Measurements from ENCODE around the gene MEIS1. TPM values are rescaled to one million over a fixed set of nuclear protein-coding genes. Genes with fewer than 3 reads are reported as not detected.

Gene MEIS1
- total RNA-seq, 6 experiments from 2014 or later: 3.1 to 8.8 (median 4.2) TPM

DNA sequence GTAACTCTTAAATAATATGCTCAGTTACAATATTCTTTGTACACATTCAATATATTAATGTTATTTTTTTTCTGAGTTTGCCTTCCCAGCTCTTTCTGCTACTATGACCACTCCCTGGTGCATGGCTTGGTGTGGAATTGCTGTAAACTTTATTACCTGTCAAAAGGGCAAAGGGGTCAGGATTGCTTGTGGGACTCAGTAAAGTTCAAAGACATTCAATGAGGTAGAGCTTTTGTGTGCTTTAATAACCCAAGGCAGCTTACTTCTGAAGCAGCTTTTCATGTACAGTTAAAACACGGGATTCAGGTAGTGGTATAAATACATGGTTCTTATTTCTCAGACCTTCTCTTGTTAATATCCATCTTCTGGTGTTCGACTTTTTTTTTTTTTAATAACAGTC, 132.8 kb downstream of the MEIS1 start:
- ATAC-seq: no peak
- Histone ChIP-seq H3K4me3 (no peak overlapping the region), H3K9me3 (no peaks in the 10 kb centered on the region), H3K36me3 (no peaks in the 10 kb centered on the region), H3K4me1 (peaks cover 0 to 28% (median 0%) of the 10 kb centered on the region in 4 donors), H3K27ac (no peak overlapping the region), H3K27me3 (no peaks in the 10 kb centered on the region)
- intact Hi-C loops (cut with DNase I): no loop called here
- TF ChIP-seq POLR2A (IDR thresholded peaks at IDR 0.05): no peak
- TF ChIP-seq, protein P1, sequence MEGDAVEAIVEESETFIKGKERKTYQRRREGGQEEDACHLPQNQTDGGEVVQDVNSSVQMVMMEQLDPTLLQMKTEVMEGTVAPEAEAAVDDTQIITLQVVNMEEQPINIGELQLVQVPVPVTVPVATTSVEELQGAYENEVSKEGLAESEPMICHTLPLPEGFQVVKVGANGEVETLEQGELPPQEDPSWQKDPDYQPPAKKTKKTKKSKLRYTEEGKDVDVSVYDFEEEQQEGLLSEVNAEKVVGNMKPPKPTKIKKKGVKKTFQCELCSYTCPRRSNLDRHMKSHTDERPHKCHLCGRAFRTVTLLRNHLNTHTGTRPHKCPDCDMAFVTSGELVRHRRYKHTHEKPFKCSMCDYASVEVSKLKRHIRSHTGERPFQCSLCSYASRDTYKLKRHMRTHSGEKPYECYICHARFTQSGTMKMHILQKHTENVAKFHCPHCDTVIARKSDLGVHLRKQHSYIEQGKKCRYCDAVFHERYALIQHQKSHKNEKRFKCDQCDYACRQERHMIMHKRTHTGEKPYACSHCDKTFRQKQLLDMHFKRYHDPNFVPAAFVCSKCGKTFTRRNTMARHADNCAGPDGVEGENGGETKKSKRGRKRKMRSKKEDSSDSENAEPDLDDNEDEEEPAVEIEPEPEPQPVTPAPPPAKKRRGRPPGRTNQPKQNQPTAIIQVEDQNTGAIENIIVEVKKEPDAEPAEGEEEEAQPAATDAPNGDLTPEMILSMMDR (IDR thresholded peaks at IDR 0.05): no peak
- 70% methylated on average over 2 of the region's 2 CpGs for WGBS (ENCODE audit: insufficient coverage, low coverage, low lambda C conversion rate, missing lambda C conversion rate)
- DNase-seq: no peak

DNA sequence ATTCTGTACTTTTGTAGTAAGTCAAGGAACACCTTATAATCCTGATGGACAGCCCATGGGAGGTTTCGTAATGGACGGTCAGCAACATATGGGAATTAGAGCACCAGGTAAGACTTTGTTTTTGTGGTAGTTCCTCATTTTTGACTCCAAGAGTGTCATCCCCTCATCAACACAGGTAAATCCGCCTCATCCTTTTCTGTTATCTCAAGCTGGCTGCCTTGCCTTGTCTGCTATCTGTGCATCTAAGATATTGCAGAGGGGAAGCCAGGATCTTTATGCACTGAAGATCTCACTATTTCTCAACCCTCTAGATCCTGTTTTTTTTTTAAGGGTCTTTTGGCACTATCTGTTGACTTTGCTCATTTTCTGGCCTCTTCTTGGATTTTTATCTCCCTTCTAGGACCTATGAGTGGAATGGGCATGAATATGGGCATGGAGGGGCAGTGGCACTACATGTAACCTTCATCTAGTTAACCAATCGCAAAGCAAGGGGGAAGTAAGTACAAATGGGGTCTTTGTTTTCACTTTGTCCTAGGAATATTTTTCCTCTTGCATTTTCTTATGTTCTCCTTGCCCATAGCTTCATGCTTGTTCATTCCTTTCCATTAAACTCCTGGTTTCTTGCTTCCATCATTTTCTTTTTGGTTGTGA, 133.8 kb downstream of the MEIS1 start:
- H3K9me3 ChIP-seq: no peaks in the 10 kb centered on the region
- intact Hi-C loops (cut with DNase I): no loop called here
- 86% methylated on average over 4 of the region's 4 CpGs for WGBS (ENCODE audit: insufficient coverage, low coverage, low lambda C conversion rate, missing lambda C conversion rate)
- no peak overlapping the region for H3K4me3 ChIP-seq
- no peaks in the 10 kb centered on the region for H3K36me3 ChIP-seq
- TF ChIP-seq POLR2A (IDR thresholded peaks at IDR 0.05): no peak
- TF ChIP-seq, protein P1 (IDR thresholded peaks at IDR 0.05): no peak
- DNase-seq (no peak), ATAC-seq (no peak)
- H3K27ac ChIP-seq: no peak overlapping the region
- H3K27me3 ChIP-seq: no peaks in the 10 kb centered on the region
- peaks cover 0 to 19% (median 0%) of the 10 kb centered on the region in 4 donors for H3K4me1 ChIP-seq

DNA sequence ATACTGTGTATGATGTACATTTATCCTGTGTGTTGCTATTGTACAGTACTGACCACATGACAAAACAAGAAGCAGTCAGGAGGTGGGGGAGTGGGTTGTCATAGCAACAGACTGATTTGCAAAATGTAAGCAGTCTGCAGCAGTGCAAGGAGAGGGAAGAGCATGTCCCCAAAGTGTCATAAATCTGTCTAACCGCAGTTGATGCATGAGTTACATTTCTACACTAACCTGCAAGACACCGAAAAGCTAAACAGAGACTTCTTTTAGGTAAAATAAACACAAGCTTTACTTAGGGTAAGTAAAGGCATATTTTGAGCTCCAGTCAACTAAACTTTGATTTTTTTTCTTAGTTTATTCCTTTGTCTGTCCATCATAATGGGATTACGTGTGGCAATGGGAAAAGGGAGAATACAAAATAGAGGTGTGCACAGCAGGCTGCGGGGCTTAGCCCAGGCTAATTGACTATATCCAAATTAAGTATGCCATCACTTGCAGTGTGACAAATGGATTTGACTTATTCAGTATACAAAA, 134.5 kb downstream of the MEIS1 start:
- Histone ChIP-seq H3K4me3 (no peak overlapping the region), H3K27me3 (no peaks in the 10 kb centered on the region), H3K36me3 (no peaks in the 10 kb centered on the region), H3K27ac (no peak overlapping the region), H3K9me3 (no peaks in the 10 kb centered on the region), H3K4me1 (peaks cover 0 to 12% (median 0%) of the 10 kb centered on the region in 4 donors)
- intact Hi-C loops (cut with DNase I): no loop called here
- DNase-seq: no peak
- ATAC-seq: no peak
- 69% methylated on average over 4 of the region's 4 CpGs for WGBS (ENCODE audit: insufficient coverage, low coverage, low lambda C conversion rate, missing lambda C conversion rate)
- TF ChIP-seq POLR2A (IDR thresholded peaks at IDR 0.05): no peak
- TF ChIP-seq, protein P1 (IDR thresholded peaks at IDR 0.05): no peak

DNA sequence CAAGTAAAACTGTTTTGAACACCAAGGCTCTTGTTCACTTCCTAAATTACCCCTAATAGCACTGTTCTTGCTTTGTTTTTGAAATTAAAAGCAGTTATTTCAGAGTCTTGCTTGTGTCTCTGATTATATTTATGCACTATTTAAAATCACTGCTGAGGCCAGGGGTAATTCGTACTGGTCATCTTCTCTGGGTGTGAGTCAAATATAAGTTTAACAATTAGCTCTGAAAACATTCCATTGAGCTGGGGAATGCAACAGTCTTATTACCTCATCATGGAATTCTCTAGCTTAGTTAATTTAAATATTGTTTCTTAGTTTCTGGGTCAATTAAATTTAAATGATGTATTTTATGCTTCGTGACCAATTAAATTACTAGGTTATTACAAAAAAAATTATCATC, 135.0 kb downstream of the MEIS1 start:
- peaks cover 0 to 10% (median 0%) of the 10 kb centered on the region in 4 donors for H3K4me1 ChIP-seq

More for the DNA sequence above, 135.0 kb downstream of the MEIS1 start:
- ATAC-seq (no peak), DNase-seq (no peak)
- WGBS (ENCODE audit: insufficient coverage, low coverage, low lambda C conversion rate, missing lambda C conversion rate): 83% methylated on average over 2 of the region's 2 CpGs
- intact Hi-C loops (cut with DNase I): loop anchor here in 1 of 2 donors (5.0 kb wide), 1 partner anchor 138 kb away; no protein-coding TSS in a partner anchor
- no peaks in the 10 kb centered on the region for H3K27me3 ChIP-seq
- H3K4me3 ChIP-seq: no peak overlapping the region
- H3K27ac ChIP-seq: no peak overlapping the region
- no peaks in the 10 kb centered on the region for H3K36me3 ChIP-seq
- TF ChIP-seq POLR2A (IDR thresholded peaks at IDR 0.05): no peak
- TF ChIP-seq, protein P1 (IDR thresholded peaks at IDR 0.05): no peak
- H3K9me3 ChIP-seq: no peaks in the 10 kb centered on the region
